Measurements from ENCODE around the gene PTPN20.
"Not testable (repeated sequence)": the region's sequence is repeated elsewhere in the genome, so short reads cannot be mapped to it uniquely, and the experiment has no call there.

The PTPN20 gene

DNA sequence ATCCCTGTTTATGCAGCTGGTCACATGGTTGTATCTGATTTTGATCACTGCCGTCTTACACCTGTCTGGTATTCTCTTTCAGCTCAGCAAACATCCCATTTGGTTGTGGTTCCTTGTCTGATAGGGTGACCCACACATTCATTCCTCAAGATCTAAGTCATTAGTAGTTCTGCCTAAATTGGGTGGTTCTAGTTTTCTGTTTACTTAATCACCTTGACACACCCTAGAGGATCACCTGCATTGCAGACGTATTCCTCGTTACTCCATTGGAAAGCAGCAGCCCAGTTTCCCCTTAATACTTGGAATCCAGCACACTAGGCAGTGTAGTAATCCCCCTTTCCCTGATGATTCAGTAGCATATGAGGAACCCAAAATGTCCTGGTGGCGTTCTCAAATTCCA, 41.3 kb downstream of the PTPN20 start:
- not testable (repeated sequence) for DNase-seq (ENCODE audit: low read depth in 3 of 3)

DNA sequence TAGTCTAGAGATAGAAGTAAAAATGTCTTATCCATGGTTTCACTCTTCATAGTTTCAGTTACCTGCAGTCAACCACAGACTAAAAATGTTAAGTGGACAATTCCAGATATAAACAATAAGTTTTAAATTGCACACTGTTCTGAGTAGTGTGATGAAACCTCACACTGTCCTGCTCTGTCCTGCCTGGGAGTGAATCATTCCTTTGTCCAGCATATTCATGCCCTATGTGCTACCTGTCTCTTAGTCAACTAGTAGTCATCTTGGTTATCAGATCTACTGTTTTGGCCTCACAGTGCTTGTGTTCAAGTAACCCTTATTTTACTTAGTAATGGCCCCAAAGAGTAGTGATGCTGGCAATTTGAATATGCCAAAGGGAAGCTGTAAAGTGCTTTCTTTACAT, 49.5 kb downstream of the PTPN20 start:
- not testable (repeated sequence) for DNase-seq (ENCODE audit: low read depth in 3 of 3)

- DNase-seq (ENCODE audit: low read depth in 3 of 3), result not testable (repeated sequence)
Observed at GRCh38 chr10:46963356-46963755, 52.1 kb downstream of the PTPN20 start.

DNA sequence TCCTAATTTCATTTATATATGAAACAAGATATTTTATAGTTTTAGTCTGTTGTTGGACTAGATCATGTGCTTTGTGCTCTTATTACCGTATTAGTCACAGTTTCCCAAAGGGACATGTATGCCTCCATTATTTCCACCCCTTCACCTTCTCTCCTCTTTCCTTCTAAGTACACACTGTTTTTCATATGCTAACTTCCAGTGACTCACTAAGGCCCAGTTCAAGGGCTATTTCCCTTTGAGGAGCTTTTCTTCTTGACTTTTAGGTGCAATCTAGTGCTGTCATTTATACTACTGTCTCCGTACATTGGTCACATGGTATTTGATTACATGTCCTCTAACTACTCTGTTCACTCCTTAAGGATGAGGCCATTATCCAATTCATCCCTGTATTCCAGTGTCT, 55.8 kb downstream of the PTPN20 start:
- not testable (repeated sequence) for DNase-seq (ENCODE audit: low read depth in 3 of 3)

DNA sequence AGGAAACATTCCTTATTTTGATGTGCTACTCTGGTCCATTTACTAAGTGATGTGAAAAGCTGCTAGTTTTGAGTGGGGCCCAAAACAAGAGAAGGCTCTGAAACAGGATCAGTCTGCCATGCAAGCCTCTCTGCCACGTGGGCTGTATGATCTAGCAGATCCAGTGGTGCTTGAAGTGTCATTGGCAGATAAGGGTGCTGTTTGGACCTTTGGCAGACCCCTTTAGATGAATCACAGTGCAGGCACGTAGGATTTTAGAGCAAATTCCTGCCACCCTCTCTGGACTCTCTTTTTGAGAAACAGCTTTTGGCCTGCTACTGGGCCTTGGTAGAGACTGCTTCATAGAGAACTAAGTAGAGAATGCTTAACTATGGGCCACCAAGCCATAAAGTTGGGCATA, 69.0 kb downstream of the PTPN20 start:
- not testable (repeated sequence) for DNase-seq (ENCODE audit: low read depth in 3 of 3)

DNA sequence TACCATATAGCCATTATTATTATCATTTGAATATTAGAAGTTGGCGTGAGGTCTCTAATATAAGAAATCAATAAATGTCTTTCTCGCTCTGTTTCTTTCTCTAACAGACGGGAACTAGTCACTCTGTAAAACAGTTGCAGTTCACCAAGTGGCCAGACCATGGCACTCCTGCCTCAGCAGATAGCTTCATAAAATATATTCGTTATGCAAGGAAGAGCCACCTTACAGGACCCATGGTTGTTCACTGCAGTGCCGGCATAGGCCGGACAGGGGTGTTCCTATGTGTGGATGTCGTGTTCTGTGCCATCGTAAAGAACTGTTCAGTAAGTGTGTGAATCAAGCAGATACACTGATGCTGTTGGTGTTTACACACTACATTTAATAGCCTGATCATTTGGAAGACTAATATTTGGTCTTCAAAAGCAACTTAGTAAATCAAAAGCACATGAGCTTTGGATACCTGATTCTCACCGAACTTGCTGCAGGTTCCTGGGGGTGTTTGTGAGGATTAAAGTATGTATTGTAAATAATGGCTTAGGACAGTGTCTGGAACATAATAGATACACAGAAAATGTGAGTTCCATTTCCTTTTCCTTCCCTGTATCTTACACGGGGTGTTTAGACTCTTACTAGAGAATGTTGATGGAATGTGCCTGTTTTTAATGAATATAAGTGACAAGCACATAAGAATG, 76.2 kb downstream of the PTPN20 start:
- not testable (repeated sequence) for DNase-seq (ENCODE audit: low read depth in 3 of 3)

GRCh38 chr10:46992803-46993561, 81.8 kb downstream of the PTPN20 start:
- no peak for DNase-seq (ENCODE audit: low read depth in 3 of 3)

DNA sequence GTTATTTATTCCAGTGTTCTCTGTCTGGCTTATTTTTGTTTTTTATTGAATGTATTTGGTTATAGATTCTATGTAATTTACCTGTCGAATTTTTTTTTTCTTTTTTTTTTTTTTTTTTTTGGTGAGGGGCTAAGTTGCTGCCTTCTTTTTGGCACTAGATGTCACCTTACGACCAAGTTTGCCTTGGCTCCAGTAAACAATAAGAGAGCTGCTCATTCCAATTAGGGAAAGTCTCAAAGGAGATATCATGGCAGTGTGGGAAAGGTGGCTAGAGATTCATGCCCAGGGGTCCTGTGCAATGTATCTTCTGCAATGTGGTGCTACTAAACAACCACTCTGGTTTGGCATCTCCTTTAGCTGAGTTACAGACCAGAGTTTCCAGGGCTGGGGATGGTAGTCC, 84.0 kb downstream of the PTPN20 start:
- no peak for DNase-seq (ENCODE audit: low read depth in 3 of 3)

- DNase-seq (ENCODE audit: low read depth in 3 of 3), result no peak
Observed at GRCh38 chr10:46998192-46998591, 87.0 kb downstream of the PTPN20 start.

DNA sequence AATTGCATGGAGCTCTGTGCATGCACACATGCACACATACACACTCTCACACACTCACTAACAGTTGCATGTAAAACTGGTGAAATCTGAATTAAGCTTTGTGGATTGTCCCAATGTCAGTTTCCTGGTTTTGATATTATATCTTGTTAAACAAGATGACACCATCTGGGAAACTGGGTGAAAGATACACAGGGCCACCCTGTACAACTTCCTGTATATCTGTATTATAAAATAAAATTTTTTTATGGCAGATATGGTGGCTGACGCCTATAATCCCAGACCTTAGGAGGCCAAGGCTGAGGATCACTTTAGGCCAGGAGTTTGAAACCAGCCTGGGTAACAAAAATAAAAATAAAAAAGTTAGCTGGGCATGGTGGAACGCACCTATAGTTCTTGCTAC, 87.4 kb downstream of the PTPN20 start:
- no peak for DNase-seq (ENCODE audit: low read depth in 3 of 3)

- DNase-seq (ENCODE audit: low read depth in 3 of 3), result no peak
Observed at GRCh38 chr10:46999217-46999616, 88.0 kb downstream of the PTPN20 start.

DNA sequence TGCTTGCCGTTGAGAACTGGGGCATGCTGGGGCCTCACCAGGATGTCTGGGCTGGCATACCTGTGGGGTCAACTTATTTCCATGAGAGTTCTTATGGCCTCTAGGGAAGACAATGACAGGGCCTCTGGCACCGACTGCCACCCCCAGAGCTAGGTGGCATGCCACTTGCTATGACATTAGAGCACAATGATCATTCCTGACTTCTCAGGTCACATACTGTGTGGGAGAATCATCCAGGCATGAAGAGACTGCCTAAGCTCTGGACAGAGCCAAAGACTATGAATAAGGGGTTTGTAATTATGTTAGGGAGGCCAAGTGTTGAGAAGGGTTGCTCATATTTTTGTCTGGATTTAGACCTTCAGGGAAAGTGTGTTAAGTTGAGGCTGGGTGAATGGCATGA, 97.5 kb downstream of the PTPN20 start:
- no peak for DNase-seq (ENCODE audit: low read depth in 3 of 3)

DNA sequence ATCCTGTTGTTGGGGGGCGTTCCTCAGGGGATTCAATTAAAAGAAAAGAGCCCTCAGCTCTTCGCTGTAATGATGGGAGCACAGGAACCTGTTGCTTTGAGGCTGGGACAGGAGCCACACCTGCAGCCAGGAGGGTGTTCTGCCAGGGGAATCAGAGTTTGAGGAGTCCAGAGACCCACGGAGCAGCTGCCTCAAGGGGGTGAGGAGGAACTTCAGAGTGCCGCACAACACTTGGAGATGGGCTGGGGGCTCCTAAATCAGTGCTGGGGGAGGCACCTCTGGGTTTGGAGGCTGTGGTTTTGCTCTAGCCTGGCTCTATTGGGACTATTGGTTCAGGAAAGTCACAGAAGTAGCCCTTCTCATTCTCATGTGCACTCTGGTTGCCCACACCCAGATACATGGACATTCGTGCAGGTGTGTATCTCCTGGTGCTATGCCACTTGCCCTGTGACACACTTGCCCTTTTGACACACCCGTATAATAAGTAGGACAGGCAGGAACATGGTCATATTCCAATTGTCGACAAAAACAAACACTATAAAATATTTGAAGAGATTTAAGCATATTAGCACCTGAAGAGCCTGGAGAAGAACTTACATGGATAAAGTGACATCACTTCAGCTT, 98.1 kb downstream of the PTPN20 start:
- DNase-seq (ENCODE audit: low read depth in 3 of 3), result no peak

DNA sequence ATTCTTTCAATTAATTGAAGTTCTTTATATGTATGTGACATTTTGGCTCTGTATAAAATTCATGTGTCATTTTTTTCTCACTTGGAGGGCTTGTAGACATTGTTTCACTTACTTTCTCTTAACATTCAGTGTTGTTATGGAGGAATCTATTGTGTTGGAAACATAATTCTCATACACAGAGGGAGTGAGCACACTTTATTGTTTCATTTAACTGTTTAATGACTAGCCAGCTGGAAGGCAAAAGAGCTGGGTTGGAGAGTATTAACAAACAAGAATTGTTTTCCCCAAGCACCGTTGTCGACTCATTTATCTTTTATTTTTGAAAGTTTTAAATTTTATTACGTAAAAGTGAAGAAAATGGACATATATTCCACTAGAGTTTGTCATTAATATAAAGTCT, 98.8 kb downstream of the PTPN20 start:
- no peak for DNase-seq (ENCODE audit: low read depth in 3 of 3)

DNA sequence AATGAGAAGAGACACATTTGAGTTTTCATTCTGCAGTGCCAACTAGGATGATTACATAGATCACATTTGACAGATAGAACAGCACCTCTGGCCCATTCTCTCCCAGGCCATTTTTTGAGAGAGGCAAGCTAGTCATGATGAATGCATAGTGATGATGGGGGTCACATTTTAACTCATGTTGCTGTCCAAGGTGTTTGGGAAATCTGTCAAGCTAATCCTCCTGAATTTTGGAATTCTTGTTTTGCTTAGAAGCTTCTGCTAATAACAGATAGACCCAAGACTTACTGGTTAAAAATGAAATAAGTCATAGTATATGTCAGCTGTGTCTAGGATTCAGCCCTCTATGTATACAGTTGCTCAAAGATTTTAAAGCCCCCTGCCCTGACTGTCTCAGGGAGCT, 101.0 kb downstream of the PTPN20 start:
- no peak for DNase-seq (ENCODE audit: low read depth in 3 of 3)

GRCh38 chr10:47013507-47014154, 102.4 kb downstream of the PTPN20 start:
- no peak for DNase-seq (ENCODE audit: low read depth in 3 of 3)

GRCh38 chr10:47015404-47015803, 104.2 kb downstream of the PTPN20 start:
- no peak for DNase-seq (ENCODE audit: low read depth in 3 of 3)

DNA sequence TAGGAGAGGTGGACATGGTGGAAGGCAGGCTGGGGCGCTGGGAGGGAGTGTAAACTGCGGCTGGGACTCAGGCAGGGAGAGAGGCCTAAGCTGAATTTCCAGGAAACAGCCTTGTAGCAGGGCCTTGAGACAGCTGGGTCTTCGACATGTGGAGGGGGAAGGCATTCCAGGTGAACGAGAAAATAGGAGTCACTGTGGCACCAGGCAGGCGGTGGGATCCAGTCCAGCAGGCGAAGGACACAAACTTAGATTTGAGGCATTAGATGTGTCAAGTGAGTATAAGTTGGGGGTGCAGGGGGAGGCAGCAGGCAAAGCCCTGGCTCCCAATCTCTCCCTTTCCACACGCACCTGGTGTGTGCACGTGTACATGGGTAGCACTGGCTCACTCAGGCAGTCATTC, 105.3 kb downstream of the PTPN20 start:
- DNase-seq (ENCODE audit: low read depth in 3 of 3), result no peak

GRCh38 chr10:47018026-47018735, 107.0 kb downstream of the PTPN20 start:
- no peak for DNase-seq (ENCODE audit: low read depth in 3 of 3)

DNA sequence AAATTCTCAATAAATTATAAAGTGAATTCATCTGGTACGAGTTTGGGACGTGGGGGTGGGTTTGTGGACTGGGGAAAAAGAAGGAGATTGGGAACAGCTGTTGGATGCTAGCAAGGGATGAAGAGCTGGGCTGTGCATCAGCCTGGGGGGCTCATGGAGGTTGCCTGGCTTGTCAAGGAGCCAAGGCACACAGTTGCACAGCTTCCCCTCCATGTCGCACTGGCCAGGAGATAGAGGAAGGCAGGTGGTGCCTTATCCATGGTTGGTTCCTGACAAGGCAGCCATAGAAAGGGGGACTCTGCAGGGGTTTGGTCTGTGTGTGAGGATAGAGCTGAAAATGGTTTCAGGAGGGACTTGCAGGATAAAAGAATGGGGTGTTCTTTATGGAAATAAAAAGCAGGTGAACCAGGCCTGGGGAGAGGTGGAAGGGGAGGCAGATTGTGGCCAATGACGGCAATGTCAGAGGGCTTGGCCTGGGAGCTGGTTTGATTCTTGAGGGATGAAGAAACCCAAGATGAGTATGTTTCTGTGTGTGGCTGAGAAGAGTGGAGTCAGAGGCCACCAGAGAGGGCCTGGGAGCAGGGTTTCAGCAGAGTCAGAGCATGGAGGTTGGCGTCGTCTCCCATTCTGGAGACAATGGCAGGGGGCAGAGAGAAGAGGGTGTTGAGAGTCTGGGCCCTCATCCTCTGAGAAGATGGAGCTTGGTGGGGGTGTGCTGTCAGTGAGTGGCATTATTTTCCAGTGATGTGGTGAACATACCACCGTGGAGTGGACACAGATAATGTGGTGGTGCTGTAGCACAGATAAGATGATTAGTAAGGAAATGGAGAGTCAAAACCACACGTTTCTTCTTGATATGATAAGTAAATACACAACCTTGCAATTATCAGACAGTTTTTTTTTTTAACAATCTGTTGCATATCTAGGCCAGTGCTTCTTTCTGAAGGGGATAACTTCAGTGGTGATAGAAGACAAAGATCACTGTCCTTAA, 108.2 kb downstream of the PTPN20 start:
- no peak for DNase-seq (ENCODE audit: low read depth in 3 of 3)

DNA sequence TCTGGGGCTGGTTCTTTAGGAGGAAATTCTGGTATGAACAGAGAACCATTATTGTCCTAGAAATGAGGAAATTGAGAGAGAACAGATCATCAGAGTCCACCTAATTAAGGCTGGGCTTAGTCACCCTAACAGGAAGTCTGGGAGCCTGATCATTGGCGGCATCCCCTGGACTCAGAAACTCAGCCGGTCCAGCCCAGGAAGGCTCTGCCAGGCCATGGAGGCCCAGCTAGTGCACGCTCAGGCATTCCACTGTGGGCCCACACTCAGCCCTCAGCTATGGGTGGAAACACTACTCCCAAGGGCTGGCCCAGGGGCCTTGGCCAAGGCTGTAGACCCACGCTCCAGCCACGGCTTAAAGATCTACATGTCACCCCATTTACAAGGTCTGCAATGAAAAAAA, 109.2 kb downstream of the PTPN20 start:
- DNase-seq (ENCODE audit: low read depth in 3 of 3), result no peak

All from stimulated activated CD4-positive, alpha-beta T cell treated with anti-CD3 and anti-CD28 coated beads, TNF-alpha, amount 100 ng/mL, for 4 hours (primary cell).